Measurements from ENCODE around the gene TRPV4.

DNA sequence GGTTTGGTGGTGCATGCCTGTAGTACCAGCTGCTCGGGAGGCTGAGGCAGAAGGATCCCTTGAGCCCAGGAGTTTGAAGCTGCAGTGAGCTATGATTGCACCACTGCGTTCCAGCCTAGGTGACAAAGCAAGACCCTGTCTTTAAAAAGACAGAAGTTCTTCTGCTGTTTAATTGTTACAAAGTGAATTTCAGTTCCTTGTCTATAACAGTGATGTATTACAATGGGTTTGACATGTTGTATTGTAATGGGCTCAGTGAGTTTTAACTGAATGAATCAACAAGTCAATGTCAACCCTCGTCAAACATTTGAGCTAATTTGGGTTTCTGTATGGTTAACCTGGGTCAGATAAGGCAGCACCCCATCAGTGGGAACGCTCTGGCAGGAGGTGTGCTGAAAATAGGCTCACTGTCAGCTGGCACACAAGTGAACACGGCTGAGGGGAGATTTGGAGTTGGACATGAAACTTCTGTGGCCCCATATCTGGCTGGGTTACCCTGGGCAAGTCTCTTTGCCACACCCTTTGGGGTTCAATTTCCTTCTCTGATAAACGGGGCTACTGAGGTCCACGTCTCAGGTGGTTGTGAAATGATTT, 14.0 kb upstream of the TRPV4 start:
- TF ChIP-seq, protein P1, sequence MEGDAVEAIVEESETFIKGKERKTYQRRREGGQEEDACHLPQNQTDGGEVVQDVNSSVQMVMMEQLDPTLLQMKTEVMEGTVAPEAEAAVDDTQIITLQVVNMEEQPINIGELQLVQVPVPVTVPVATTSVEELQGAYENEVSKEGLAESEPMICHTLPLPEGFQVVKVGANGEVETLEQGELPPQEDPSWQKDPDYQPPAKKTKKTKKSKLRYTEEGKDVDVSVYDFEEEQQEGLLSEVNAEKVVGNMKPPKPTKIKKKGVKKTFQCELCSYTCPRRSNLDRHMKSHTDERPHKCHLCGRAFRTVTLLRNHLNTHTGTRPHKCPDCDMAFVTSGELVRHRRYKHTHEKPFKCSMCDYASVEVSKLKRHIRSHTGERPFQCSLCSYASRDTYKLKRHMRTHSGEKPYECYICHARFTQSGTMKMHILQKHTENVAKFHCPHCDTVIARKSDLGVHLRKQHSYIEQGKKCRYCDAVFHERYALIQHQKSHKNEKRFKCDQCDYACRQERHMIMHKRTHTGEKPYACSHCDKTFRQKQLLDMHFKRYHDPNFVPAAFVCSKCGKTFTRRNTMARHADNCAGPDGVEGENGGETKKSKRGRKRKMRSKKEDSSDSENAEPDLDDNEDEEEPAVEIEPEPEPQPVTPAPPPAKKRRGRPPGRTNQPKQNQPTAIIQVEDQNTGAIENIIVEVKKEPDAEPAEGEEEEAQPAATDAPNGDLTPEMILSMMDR (conservative IDR thresholded peaks at IDR 0.05; ENCODE audit: low read length) = no peak
- TF ChIP-seq EZH2phosphoT487 (IDR thresholded peaks at IDR 0.05; ENCODE audit: borderline replicate concordance, low read depth, low read length) = no peak

All from OCI-LY7 (cell line).